Stimulated activated naive CD4-positive, alpha-beta T cell (primary cell): ENCODE measurements around the gene TSHZ2.
"Not testable (repeated sequence)": the region's sequence is repeated elsewhere in the genome, so short reads cannot be mapped to it uniquely, and the experiment has no call there.

Experiments
- DNase-seq, 6 experiments: peaks; one replicate each; lab custom pipeline; 2025; lab: John Stamatoyannopoulos, UW

Gene TSHZ2

DNA sequence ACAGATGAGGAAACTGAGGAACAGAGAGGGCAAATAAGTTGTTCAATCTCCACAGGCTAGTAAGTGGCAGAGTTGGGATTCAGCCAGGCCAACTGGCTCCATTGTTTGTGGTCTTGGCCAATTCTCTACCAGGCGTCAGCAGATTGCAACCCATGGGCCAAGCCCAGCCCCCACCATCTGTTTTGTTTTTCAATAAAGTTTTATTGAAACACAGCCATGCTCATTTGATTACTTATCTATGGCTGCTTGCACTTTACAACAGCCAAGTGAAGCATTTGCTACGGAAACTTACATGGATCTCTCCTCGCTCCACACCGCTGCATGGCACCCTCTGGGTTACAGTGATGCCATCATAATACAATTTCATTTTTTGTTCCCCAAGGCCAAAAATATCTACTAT, 530.7 kb downstream of the TSHZ2 start:
- no peak for DNase-seq

- no peak for DNase-seq
These were observed 531.4 kb downstream of the TSHZ2 start for GRCh38 chr20:53503517-53503919.

GRCh38 chr20:53504106-53504505, 531.9 kb downstream of the TSHZ2 start:
- not testable (repeated sequence) for DNase-seq

- DNase-seq = no peak
These were observed 538.1 kb downstream of the TSHZ2 start for GRCh38 chr20:53510262-53510661.

- DNase-seq = no peak
These were observed 538.5 kb downstream of the TSHZ2 start for GRCh38 chr20:53510704-53511103.

DNA sequence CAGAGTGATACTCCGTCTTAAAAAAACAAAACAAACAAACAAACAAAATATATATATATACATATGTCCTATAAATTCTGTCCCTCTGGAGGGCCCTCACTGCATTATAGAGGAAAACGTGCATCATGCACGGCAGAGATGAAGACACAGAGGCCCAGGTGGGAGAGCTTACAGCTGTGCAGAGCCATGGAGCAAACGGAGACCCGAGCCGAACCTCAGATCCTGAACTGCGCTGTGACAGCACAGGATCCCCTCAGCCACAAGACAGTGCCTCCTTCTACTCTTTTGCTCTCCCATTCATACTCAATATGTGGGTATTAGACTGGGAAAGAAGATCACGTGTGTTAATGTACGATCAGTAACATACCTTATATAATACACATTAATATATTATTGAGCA, 539.9 kb downstream of the TSHZ2 start:
- no peak for DNase-seq

DNA sequence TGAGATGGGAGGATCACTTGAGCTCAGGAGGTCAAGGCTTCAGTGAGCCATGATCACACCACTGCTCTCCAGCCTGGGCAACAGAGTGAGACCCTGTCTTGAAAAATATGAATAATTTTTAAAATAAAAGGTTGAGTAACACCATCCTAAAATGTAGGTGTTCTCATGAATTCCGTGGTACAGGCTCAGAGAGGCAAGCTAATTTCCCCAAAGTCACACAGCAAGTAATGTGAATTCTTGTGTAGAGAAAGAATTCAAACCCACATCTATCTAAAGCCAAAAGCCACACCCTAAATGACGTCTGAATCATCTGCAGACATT, 541.0 kb downstream of the TSHZ2 start:
- DNase-seq = no peak

GRCh38 chr20:53513489-53514298, 541.5 kb downstream of the TSHZ2 start:
- DNase-seq = no peak

DNA sequence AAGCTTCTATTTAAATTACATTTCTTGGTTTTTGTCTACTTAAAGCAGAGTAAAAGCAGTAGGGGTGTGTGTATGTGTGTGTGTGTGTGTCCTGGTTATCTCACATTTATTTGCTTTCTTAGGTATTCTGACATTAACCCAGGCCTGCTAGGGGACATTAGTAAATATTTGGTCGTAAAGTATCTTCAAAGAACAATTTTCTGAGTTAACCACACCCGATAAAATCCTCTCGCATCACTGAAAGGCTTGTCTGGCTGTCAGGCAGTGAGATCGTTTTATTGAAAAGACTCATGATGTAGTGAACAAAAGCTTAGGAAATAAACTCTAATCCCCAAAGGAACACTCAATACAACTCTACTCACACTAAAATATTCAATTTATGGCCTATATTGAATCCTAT, 543.6 kb downstream of the TSHZ2 start:
- no peak for DNase-seq

DNA sequence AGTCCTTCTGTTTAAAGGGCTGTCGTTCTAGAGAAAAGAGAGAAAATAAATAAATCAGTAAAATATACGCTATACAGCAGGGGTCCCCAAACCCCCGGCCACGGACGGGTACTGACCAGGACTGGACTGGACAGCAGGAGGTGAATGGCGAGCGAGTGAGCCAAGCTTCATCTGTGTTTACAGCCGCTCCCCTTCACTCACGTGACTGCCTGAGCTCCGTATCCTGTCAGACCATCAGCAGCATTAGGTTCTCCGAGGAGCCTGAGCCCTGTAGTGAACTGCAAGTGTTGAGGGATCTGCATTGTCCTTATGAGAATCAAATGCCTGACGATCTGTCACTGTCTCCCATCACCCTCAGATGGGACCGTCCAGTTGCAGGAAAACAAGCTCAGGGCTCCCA, 545.0 kb downstream of the TSHZ2 start:
- no peak for DNase-seq

DNA sequence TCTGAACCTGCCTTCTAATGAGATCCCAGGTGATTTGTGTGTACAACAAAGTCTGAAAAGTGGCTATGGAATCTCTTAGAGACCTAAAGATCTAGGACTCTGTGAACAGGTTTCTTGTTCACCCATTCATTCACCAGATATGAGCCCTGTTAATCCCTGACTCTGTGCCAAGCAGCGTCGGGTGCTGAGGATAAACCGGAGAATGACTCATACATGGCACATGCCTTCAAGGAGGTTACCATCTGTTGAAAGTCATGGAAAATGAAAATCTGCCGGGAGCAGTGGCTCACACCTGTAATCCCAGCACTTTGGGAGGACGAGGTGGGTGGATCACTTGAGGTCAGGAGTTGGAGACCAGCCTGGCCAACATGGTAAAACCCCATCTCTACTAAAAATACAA, 549.3 kb downstream of the TSHZ2 start:
- DNase-seq = not testable (repeated sequence)

DNA sequence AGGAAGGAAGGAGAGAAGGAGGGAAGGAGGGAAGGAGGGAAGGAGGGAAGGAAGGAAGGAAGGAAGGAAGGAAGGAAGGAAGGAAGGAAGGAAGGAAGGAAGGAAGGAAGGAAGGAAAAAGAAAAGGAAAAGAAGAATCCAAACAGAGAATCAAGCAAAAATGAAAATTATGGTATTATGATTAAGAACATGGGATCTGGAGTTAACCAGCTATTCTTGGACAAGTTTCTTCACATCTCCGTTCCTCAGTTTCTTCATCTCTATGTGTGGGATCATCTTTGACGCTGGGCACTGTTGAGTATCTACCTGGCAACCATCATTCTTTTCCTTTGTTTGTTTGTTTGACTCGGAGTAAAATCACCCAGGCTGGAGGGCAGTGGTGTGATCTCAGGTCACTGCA, 549.9 kb downstream of the TSHZ2 start:
- DNase-seq = no peak

- no peak for DNase-seq
These were observed 550.5 kb downstream of the TSHZ2 start for GRCh38 chr20:53522696-53523095.

DNA sequence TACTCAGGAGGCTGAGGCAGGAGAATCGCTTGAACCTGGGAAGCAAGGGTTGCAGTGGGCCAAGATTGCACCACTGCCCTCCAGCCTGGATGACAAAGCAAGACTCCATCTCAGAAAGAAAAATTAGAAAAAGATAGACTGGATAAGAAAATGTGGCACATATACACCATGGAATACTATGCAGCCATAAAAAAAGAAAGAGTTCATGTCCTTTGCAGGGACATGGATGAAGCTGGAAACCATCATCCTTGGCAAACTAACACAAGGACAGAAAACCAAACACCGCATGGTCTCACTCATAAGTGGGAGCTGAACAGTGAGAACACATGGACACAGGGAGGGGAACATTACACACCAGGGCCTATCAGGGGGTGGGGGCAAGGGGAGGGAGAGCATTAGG, 551.5 kb downstream of the TSHZ2 start:
- DNase-seq = not testable (repeated sequence)

DNA sequence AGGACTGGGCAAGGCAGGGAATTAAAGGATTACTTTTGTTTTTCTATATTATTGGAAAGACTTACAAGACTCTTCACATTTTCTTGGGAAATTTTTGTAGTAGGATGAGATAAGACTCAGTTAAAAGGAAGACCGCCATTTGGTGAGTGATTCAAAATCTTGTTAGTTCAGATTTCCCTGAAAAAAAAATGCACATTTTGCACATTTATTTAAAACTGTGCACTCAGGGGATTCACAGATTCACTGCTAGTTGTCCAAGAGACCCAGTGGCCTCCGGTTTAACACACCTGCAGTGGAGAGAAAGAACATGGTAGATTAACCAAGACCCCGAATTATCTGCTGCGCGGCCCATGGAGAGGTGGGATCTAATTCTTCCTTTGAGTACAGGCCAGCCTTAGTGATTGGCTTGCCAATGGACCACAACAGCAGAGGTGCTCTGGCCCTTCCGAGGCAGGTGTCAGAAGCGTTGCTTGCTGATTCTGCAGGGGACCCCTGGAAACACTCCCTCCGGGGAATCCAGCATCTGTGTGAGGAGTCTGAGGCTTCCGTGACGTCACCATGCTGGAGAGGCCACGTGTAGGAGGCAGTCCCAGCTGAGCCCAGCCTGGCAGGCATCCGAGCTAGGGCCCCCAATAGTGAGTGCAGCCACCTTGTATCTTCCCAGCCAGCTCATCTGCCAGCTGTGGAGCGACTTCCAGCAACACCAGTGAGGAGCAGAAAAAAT, 552.6 kb downstream of the TSHZ2 start:
- DNase-seq = no peak

DNA sequence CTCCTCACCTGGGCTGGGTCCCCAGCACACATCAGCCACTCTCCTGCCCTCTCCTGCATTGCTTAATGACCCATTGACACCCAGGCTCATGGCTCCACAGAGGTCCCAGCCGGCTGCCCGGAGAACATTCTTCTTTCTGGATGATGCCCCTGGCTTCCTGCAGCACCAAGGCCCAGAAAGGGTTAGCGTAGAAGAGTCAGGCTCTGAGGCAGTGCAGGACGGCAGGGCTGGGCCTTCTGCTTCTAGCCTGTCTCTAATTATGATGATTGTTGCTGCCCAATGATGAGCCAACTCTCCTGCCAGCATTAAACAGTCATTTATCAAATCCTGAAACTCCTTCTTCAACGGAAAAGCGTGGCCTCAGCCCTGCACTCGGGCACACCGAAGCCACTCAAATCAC, 555.0 kb downstream of the TSHZ2 start:
- no peak for DNase-seq

DNA sequence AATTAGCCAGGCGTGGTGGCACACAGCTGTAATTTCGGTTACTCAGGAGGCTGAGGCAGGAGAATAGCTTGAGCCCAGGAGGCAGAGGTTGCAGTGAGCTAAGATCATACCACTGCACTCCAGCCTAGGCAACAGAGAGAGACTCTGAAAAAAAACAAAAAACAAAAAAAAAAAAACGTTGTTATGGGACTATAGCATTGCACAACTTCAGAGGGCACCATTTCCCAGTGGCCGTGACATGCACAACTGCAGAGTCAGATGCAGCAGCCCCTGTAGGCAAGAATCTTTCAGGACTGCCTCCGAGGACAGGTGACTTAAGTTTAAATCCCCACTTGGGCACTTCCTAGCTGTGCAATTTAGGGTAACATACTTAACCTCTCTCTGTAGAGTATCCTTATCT, 557.5 kb downstream of the TSHZ2 start:
- DNase-seq = no peak

- DNase-seq = no peak
These were observed 558.3 kb downstream of the TSHZ2 start for GRCh38 chr20:53530440-53530839.

DNA sequence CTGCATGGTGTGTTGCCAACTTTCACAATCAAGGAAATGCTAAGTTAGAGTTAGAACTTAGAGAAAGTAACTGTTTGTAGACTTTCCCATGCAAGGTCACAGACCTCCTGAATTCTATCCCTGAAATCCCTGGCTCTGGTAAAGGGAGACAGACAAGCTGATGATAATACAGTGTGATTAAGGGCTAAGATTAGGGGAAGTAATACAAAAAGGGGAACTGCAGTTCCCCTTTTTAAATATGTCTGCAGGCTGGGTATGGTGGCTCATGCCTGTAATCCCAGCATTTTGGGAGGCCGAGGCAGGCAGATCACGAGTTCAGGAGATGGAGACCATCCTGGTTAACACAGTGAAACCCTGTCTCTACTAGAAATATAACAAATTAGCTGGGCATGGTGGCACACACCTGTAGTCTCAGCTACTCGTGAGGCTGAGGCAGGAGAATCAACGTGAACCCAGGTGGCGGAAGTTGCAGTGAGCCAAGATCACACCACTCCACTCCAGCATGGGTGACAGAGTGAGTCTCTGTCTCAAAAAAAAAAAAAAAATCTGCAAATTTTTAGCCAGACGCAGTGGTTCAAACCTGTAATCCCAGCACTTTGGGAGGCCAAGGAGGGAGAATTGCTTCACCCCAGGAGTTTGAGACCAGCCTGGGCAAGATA, 560.6 kb downstream of the TSHZ2 start:
- not testable (repeated sequence) for DNase-seq

DNA sequence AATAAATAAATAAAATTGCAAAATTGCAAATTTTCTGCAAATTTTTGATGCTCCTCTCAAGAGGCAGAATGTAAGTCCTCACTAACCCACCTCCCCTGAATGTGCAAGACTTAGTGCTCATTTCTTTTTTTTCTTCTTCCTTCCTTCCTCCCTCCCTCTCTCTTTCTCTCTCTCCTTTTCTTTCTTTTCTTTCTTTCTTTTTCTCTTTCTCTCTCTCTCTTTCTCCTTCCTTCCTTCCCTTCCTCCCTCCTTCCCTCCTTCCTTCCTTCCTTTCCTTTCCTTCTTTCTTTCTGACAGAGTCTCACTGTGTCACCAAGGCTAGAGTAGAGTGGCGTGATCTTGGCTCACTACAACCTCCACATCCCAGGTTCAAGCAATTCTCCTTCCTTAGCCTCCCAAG, 561.3 kb downstream of the TSHZ2 start:
- no peak for DNase-seq

DNA sequence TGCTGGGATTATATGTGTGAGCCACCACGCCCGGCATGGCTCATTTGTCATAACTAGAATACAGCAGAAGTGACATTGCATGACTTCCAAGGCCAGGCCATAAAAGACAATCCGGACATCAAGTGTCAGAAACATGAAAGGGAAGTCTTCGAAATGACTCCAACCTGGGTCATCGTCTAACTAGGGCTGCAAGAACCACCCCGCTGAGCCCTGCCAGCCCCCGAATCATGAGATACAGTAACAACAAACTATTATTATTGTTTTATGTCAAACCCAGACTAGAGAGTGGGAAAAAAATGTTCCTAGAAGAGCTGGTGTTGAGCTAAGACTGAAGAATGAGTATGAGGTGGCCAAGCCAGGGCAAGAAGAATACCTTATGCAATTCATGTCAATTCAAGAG, 561.9 kb downstream of the TSHZ2 start:
- DNase-seq = no peak

DNA sequence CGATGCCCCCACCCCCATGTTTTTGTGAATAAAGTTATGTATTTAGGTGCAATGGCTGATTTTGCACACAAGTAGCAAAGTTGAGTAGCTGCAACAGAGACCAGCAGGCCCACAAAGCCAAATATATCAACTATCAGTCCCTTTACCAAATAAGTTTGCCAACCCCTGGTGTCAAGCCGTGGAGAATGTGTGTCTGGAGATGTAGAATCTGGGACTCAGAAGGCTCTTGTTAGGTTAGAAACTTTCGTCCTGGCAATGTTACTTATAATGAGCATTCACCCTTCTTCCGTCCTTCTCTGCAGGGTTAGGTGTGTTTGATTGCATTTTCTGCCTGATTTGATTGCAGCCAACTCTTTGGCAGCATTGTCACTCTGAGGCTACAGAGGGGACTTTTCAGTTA, 563.7 kb downstream of the TSHZ2 start:
- no peak for DNase-seq

GRCh38 chr20:53536382-53536781, 564.2 kb downstream of the TSHZ2 start:
- not testable (repeated sequence) for DNase-seq
